GM10266 (cell line): ENCODE results near the gene PCSK2.

Source experiments
- DNase-seq: peaks from one replicate; pipeline ENCODE4 v3.0.0; 2012; ENCODE audit errors: extremely low spot score
- TF ChIP-seq, protein P1 (sequence below): IDR thresholded peaks from 2 replicates; pipeline ENCODE4 v1.5.1; 2012; ENCODE audit warnings: mild to moderate bottlenecking, low read depth; ENCODE audit not compliant: control insufficient read depth, insufficient read depth; ENCODE audit errors: missing control alignments

PCSK2 gene

GRCh38 chr20:17306427-17306826 is 79.6 kb downstream of the PCSK2 start:
- TF ChIP-seq, protein P1, sequence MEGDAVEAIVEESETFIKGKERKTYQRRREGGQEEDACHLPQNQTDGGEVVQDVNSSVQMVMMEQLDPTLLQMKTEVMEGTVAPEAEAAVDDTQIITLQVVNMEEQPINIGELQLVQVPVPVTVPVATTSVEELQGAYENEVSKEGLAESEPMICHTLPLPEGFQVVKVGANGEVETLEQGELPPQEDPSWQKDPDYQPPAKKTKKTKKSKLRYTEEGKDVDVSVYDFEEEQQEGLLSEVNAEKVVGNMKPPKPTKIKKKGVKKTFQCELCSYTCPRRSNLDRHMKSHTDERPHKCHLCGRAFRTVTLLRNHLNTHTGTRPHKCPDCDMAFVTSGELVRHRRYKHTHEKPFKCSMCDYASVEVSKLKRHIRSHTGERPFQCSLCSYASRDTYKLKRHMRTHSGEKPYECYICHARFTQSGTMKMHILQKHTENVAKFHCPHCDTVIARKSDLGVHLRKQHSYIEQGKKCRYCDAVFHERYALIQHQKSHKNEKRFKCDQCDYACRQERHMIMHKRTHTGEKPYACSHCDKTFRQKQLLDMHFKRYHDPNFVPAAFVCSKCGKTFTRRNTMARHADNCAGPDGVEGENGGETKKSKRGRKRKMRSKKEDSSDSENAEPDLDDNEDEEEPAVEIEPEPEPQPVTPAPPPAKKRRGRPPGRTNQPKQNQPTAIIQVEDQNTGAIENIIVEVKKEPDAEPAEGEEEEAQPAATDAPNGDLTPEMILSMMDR = no peak

DNA sequence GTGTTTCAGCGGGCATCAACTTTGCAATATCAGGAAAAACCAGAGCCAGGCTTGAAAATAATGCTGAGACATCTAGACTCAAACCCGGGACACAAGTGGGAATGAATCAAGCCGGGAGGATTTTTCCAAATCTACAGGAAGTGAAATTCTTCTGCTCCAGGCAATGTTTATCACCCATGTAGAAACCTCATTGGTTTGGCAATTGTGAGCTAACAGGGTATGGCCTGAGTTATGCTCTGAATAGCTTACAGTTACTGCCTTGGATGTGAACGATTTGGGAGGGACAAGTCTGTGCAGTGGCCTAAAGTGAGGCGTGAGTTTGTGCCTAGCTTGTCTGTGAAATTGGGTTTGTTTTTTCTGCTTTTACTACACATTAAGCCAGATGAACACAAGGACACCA is 87.4 kb downstream of the PCSK2 start:
- no peak for DNase-seq
- TF ChIP-seq, protein P1 = no peak

More at GRCh38 chr20:17306427-17306826, 79.6 kb downstream of the PCSK2 start:
- no peak for DNase-seq

DNA sequence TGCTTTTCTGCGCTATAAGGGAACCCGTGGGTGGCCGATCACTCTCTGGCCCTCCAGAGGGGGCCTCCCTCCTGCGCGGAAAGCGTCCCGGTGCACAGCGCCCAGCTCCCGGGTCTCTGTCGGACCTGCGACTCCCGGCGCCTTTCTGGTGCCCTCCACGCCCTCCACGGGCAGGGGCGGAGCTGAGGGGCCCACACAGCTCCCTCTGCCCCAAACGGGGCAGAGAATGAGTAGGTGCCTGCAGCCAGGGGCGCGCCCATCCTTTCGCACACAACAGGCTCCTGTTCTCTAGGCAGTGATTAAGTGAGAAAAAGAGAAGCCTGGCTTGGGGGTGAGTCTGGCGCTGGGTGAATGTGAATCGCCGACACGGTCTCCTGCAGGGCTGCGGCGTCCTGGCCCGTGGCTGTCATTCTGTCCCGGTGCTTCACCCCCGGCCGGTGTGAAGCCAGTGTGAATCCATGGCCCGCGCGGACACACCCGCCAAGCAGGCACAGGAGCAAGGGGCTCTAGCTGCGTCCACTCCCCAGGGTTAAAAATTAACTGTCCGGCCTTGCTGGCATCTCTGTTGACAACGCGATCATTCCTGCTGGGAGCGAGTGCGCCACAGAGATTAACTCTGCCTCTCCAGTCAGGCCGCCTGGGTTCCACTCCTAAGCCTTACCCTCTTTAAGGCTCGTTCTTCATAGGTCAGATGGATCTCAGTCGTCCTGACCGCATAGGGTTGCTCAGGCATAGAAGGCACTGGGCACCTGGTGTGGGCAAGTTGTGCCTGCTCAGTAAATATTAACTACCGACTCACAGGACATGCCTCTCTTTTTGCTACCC is 88.8 kb downstream of the PCSK2 start:
- TF ChIP-seq, protein P1 = no peak
- DNase-seq = no peak

DNA sequence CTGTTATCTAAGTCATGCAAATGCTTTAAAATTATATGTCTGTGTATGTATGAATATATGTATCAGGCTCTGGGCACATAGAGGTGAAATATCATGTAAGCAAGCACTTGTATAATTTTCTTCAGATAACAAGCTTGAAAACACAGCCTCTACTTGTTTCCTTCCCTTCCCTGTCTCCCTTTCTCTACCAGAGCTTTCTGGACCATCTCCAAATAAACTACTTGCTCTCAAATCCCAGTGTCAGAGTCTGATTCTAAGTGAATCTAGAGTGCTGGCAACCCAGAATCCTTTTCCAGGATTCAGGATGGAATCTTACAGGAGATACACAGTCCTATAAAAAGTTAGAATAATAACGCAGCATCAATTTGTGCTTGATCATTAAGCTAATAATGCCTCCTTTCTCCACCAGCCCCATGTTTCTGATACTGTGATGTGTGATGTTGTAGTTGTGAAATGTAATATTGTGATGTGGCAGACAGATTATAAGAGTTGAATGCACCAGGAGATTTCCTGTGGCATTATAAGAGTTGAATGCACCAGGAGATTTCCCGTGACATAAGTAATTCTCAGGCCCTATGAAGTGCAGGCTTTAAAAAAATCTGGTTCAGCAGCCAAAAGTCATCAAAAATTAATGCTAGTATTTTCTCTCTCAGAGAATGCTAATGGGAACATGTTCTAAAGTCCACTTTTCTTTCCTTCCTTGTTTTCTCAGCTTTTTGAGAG is 89.6 kb downstream of the PCSK2 start:
- TF ChIP-seq, protein P1 = no peak
- no peak for DNase-seq

DNA sequence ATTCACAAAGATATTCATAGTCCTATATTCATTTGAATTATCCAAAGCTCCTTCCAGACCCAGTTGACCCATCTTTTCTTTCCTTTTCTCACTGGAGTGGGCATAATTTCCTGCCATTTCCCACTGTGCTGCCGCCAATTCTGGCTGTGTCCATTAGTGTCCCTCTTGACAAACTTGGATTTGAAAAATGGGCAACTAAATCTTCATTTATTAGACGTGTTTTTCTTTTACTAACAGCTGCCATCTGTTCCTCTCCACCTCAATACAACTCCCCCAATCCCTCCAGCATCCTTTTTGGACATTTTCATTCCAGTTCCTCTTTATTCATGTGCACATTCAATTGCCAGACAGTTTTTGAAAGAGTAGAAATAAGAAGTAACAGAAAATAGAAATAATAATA is 90.5 kb downstream of the PCSK2 start:
- TF ChIP-seq, protein P1 = no peak
- DNase-seq = no peak

GRCh38 chr20:17320456-17320855 is 93.6 kb downstream of the PCSK2 start:
- no peak for DNase-seq
- TF ChIP-seq, protein P1 = no peak

DNA sequence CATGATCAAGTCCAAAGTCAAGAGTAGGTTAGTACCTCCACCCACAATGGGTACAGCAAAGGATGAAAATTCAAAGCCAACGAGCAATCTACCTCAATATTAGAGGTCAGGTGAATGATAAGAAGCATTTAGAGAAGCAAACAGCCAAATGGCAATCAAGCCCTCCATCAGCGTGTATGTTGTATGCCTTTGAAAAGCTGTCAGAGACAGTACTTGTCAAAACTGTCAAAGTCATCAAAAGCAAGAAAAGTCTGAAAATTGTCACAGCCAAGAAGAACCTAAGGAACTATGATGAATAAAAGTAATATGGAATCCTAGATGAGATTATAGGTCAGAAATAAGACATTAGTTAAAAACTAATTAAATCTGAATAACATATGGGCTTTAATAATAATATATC is 99.3 kb downstream of the PCSK2 start:
- no peak for DNase-seq
- TF ChIP-seq, protein P1 = no peak
